Osteocyte (in vitro differentiated cells): ENCODE measurements around the gene KCNH1. TPM values are rescaled to one million over a fixed set of nuclear protein-coding genes. Genes with fewer than 3 reads are reported as not detected.

Experiments
- DNase-seq: peaks from one replicate; pipeline ENCODE4 v3.0.0; 2021; ENCODE audit warnings: mixed read lengths; ENCODE audit not compliant: unreplicated experiment; ENCODE audit errors: extremely low spot score
- H3K27ac Mint-ChIP-seq: one replicate; pipeline ENCODE4 v1.8.0; 2021; ENCODE audit warnings: mild to moderate bottlenecking, mixed read lengths; ENCODE audit not compliant: unreplicated experiment
- H3K27me3 Mint-ChIP-seq: one replicate; pipeline ENCODE4 v1.8.0; 2021; ENCODE audit warnings: mixed read lengths; ENCODE audit not compliant: unreplicated experiment
- H3K36me3 Mint-ChIP-seq: one replicate; pipeline ENCODE4 v1.8.0; 2021; ENCODE audit warnings: mixed read lengths; ENCODE audit not compliant: unreplicated experiment
- H3K4me1 Mint-ChIP-seq: one replicate; pipeline ENCODE4 v1.8.0; 2021; ENCODE audit warnings: mixed read lengths; ENCODE audit not compliant: unreplicated experiment
- H3K4me3 Mint-ChIP-seq: one replicate; pipeline ENCODE4 v1.8.0; 2021; ENCODE audit warnings: mild to moderate bottlenecking, moderate library complexity, mixed read lengths; ENCODE audit not compliant: unreplicated experiment
- H3K9me3 Mint-ChIP-seq: one replicate; pipeline ENCODE4 v1.8.0; 2021; ENCODE audit warnings: mixed read lengths; ENCODE audit not compliant: unreplicated experiment
- CTCF ChIP-seq: fragments of 200-600 bp; sonication (generic); IDR thresholded peaks from 2 replicates; pipeline ENCODE4 v1.5.0; 2021; ENCODE audit warnings: antibody characterized with exemption, mild to moderate bottlenecking, moderate library complexity
- total RNA-seq: library from RNA; stranded (reverse); gene quantifications from 2 replicates; pipeline ENCODE4 v1.2.1, GENCODE V29; 2021

KCNH1 gene
- total RNA-seq, 1 donor from 2014 or later, result 7.3 TPM

- TF ChIP-seq CTCF, result no peak
- H3K9me3 Mint-ChIP-seq, result no peaks in the 10 kb centered on the region
- peaks cover 15% of the 10 kb centered on the region for H3K4me1 Mint-ChIP-seq
- H3K27me3 Mint-ChIP-seq, result no peaks in the 10 kb centered on the region
- no peak overlapping the region for H3K27ac Mint-ChIP-seq
- peaks cover 2% of the 10 kb centered on the region for H3K36me3 Mint-ChIP-seq
- H3K4me3 Mint-ChIP-seq, result no peak overlapping the region
- no peak for DNase-seq
Measured at GRCh38 chr1:210910020-210910575, 223.8 kb downstream of the KCNH1 start.

GRCh38 chr1:210908791-210909190 lies 225.2 kb downstream of the KCNH1 start:
- Mint-ChIP-seq H3K27ac (no peak overlapping the region), H3K27me3 (no peaks in the 10 kb centered on the region), H3K9me3 (no peaks in the 10 kb centered on the region), H3K4me1 (peaks cover 19% of the 10 kb centered on the region), H3K4me3 (no peak overlapping the region), H3K36me3 (peaks cover 2% of the 10 kb centered on the region)
- TF ChIP-seq CTCF, result no peak
- no peak for DNase-seq

- Mint-ChIP-seq H3K4me3 (no peak overlapping the region), H3K36me3 (peaks cover 2% of the 10 kb centered on the region), H3K27ac (no peak overlapping the region), H3K4me1 (peaks cover 19% of the 10 kb centered on the region), H3K9me3 (no peaks in the 10 kb centered on the region), H3K27me3 (no peaks in the 10 kb centered on the region)
- no peak for TF ChIP-seq CTCF
- DNase-seq, result no peak
Measured at GRCh38 chr1:210908257-210908656, 225.7 kb downstream of the KCNH1 start.

GRCh38 chr1:210907251-210907805 lies 226.6 kb downstream of the KCNH1 start:
- Mint-ChIP-seq H3K9me3 (no peaks in the 10 kb centered on the region), H3K4me1 (peaks cover 21% of the 10 kb centered on the region), H3K4me3 (no peak overlapping the region), H3K27ac (no peak overlapping the region), H3K36me3 (no peaks in the 10 kb centered on the region), H3K27me3 (no peaks in the 10 kb centered on the region)
- DNase-seq, result no peak
- TF ChIP-seq CTCF, result no peak

GRCh38 chr1:210905944-210906453 lies 227.9 kb downstream of the KCNH1 start:
- H3K4me3 Mint-ChIP-seq, result no peak overlapping the region
- TF ChIP-seq CTCF, result no peak
- DNase-seq, result no peak
- H3K27ac Mint-ChIP-seq, result no peak overlapping the region
- H3K27me3 Mint-ChIP-seq, result no peaks in the 10 kb centered on the region
- no peaks in the 10 kb centered on the region for H3K9me3 Mint-ChIP-seq
- H3K36me3 Mint-ChIP-seq, result no peaks in the 10 kb centered on the region
- peaks cover 21% of the 10 kb centered on the region for H3K4me1 Mint-ChIP-seq
